Lower leg skin (tissue), 4 donors: ENCODE measurements around the gene FLNB. TPM values are rescaled to one million over a fixed set of nuclear protein-coding genes. Genes with fewer than 3 reads are reported as not detected.

Experiments used
- DNase-seq, 2 donors: peaks; one replicate each; pipeline ENCODE4 v3.0.0-alpha.2; 2019; ENCODE audit warnings: low spot score in 2 of 2
- H3K4me3 ChIP-seq: fragments of 200-600 bp; sonication (generic); 2 replicates; pipeline ENCODE4 v1.5.1; 2017; ENCODE audit warnings: mild to moderate bottlenecking, low read depth; ENCODE audit not compliant: poor library complexity, severe bottlenecking
- POLR2A ChIP-seq, 2 donors: fragments of 450-650 bp; IDR thresholded peaks; one replicate each; pipeline ENCODE4 v1.6.1; 2016 to 2017; ENCODE audit warnings: antibody characterized with exemption in 2 of 2, mild to moderate bottlenecking in 1 of 2, moderate library complexity in 1 of 2
- WGBS, 2 donors: methylation state at CpG; one replicate each; pipeline ENCODE4 v1.1.5; 2018; 5-methylcytosine and 5-hydroxymethylcytosine counted together
- intact Hi-C: fragments of 100-400 bp; cut with DNase I; formaldehyde crosslinking; loops from one replicate; pipeline ENCODE4 v1.15.0; 2023; ENCODE audit warnings: low total_unique reads
- total RNA-seq, 4 donors: library from RNA; depleted of rRNA; stranded (reverse); fragments of >200 nt; gene quantifications; one replicate each; pipeline ENCODE4 v1.1.0, GENCODE V29; 2016
- TF ChIP-seq, protein P1 (sequence below), 3 donors: fragments of 450-650 bp; IDR thresholded peaks; one replicate each; pipeline ENCODE4 v1.5.1; 2016; ENCODE audit warnings: antibody characterized with exemption in 3 of 3, mild to moderate bottlenecking in 3 of 3, moderate library complexity in 2 of 3

The FLNB gene
- total RNA-seq, 4 donors from 2014 or later: 108 to 155 (median 128) TPM

DNA sequence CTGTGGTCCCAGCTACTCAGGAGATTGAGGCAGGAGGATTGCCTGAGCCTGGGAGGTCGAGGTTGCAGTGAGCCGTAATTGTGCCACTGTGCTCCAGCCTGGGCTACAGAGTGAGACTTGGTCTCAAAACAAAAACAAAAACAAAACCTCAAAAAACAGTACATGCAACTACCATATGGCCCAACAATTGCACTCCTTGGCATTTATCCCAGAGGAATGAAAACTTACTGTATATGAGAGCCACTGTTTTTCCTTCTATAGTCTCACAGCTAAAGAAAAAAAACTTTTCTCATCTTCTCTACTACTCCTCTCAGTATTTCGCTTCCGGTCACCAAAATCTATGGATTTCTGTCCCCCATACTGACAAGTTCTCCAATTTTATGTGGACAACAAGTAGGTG, 84.3 kb downstream of the FLNB start:
- WGBS, 2 donors: 92 to 94% methylated on average over 4 of the region's 4 CpGs
- H3K4me3 ChIP-seq: no peak overlapping the region
- intact Hi-C loops: no loop called here
- DNase-seq: no peak
- TF ChIP-seq POLR2A (IDR thresholded peaks at IDR 0.05): no peak
- TF ChIP-seq, protein P1, sequence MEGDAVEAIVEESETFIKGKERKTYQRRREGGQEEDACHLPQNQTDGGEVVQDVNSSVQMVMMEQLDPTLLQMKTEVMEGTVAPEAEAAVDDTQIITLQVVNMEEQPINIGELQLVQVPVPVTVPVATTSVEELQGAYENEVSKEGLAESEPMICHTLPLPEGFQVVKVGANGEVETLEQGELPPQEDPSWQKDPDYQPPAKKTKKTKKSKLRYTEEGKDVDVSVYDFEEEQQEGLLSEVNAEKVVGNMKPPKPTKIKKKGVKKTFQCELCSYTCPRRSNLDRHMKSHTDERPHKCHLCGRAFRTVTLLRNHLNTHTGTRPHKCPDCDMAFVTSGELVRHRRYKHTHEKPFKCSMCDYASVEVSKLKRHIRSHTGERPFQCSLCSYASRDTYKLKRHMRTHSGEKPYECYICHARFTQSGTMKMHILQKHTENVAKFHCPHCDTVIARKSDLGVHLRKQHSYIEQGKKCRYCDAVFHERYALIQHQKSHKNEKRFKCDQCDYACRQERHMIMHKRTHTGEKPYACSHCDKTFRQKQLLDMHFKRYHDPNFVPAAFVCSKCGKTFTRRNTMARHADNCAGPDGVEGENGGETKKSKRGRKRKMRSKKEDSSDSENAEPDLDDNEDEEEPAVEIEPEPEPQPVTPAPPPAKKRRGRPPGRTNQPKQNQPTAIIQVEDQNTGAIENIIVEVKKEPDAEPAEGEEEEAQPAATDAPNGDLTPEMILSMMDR (IDR thresholded peaks at IDR 0.05): no peak

DNA sequence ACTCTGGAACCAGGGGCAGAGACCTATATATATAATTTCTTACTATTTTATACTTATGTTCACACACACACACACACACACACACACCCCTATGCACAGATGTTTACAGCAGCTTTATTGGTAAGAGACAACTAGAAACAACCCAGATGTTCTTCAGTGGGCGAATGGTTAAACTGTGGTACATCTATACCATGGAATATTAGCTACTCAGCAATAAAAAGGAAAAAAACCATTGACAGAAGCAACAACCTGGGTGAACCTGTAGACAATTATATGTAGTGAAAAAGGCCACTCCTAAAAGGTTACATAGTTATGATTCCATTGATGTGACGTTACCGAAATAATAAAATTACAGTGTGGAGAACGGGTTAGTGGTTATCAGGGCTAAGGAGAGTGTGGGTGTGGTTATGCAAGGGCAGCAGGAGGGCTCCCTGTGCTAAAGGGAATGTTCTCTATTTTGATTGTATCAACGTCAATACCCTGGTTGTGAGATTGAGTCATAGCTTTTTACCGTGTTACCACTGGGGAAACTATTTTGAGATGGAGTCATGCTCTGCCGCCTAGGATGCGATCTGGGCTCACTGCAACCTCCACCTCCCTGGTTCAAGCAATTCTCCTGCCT, 85.5 kb downstream of the FLNB start:
- no peak for DNase-seq
- intact Hi-C loops: no loop called here
- WGBS, 2 donors: 81% methylated on average over 8 of the region's 8 CpGs
- no peak for TF ChIP-seq POLR2A (IDR thresholded peaks at IDR 0.05)
- TF ChIP-seq, protein P1 (IDR thresholded peaks at IDR 0.05): no peak
- H3K4me3 ChIP-seq: no peak overlapping the region

DNA sequence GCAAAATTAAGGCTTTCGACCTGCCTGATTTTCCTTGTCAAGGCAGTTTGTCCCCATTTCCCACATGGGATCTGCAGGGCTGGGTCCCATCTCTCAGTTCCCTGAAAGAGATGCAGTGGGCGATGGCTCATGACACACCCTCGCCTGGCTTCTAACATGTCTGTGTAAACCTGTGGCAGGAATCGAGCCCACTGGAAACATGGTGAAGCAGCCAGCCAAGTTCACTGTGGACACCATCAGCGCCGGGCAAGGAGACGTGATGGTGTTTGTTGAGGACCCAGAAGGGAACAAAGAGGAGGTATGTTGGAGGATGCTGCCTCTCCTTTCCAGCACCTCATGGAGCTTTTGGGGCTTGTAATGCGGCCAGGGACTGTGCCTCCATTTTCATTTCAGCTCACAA, 86.4 kb downstream of the FLNB start:
- intact Hi-C loops: no loop called here
- 95% methylated on average over 7 to 8 of the region's 8 CpGs for WGBS, 2 donors
- TF ChIP-seq, protein P1 (IDR thresholded peaks at IDR 0.05): no peak
- no peak for TF ChIP-seq POLR2A (IDR thresholded peaks at IDR 0.05)
- no peak overlapping the region for H3K4me3 ChIP-seq
- DNase-seq: no peak

DNA sequence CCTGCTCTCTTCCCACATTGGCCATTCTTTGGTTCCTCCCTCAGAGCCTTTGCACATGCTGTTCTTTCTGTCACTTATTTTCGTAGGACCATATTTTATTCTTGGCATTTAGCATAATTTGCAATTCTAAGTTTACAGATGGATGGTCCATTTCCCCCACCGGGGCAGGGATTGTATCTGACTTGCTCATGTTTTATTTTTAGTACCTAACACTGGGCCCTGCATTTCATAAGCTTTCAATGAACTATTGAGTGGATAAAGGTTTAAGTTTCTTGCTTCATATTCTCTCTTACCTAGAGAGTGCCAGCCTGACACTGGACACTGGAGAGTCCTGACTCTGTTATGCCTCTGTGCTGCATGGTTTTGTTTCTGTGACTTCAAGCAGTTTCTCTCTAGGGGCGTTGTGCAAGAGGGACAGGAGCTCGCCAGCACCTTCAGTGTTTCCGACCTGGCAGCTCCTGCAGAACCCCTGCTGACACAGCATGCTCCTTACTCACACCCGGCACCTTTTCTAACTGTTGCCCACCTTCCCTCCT, 87.4 kb downstream of the FLNB start:
- no peak for TF ChIP-seq POLR2A (IDR thresholded peaks at IDR 0.05)
- TF ChIP-seq, protein P1 (IDR thresholded peaks at IDR 0.05): no peak
- WGBS, 2 donors: 73 to 85% methylated on average over 6 of the region's 6 CpGs
- no peak overlapping the region for H3K4me3 ChIP-seq
- no peak for DNase-seq
- intact Hi-C loops: no loop called here

DNA sequence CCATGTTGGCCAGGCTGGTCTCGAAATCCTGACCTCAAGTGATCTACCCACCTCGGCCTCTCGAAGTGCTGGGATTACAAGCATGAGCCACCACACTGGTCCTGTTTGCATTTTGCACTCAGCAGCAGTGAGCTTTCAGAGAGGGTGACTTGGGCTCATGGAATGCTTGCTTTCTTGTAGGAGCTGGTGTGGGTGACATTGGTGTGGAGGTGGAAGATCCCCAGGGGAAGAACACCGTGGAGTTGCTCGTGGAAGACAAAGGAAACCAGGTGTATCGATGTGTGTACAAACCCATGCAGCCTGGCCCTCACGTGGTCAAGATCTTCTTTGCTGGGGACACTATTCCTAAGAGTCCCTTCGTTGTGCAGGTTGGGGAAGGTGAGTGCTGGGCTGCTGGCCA, 90.3 kb downstream of the FLNB start:
- intact Hi-C loops: no loop called here
- no peak overlapping the region for H3K4me3 ChIP-seq
- TF ChIP-seq POLR2A (IDR thresholded peaks at IDR 0.05): no peak
- TF ChIP-seq, protein P1 (IDR thresholded peaks at IDR 0.05): no peak
- DNase-seq: no peak
- 93% methylated on average over 8 of the region's 8 CpGs for WGBS, 2 donors

DNA sequence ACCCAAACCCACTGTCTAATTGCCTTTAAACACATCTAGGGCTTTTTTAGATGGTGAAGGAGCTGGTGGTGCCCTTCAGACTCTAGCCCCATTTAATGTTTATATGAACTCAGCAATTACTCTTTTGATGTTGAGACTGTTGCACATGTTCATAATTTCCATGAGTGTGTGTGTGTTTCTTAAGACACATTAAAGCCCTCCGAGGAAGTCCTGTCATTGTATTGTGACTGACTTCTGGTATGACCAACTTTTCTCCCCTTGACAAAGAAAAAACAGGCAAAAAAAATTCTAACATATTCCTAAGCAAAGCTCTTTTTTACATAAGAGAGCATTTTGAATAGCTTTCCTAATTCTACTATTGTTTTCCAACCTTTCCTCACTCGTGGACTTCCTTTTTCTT, 91.6 kb downstream of the FLNB start:
- DNase-seq: no peak
- TF ChIP-seq, protein P1 (IDR thresholded peaks at IDR 0.05): no peak
- no peak for TF ChIP-seq POLR2A (IDR thresholded peaks at IDR 0.05)
- 78 to 80% methylated on average over 2 of the region's 2 CpGs for WGBS, 2 donors
- intact Hi-C loops: no loop called here
- no peak overlapping the region for H3K4me3 ChIP-seq
